ENCODE measurements around the gene HECTD4.
"Not testable (repeated sequence)": the region's sequence is repeated elsewhere in the genome, so short reads cannot be mapped to it uniquely, and the experiment has no call there.

HECTD4 gene

DNA sequence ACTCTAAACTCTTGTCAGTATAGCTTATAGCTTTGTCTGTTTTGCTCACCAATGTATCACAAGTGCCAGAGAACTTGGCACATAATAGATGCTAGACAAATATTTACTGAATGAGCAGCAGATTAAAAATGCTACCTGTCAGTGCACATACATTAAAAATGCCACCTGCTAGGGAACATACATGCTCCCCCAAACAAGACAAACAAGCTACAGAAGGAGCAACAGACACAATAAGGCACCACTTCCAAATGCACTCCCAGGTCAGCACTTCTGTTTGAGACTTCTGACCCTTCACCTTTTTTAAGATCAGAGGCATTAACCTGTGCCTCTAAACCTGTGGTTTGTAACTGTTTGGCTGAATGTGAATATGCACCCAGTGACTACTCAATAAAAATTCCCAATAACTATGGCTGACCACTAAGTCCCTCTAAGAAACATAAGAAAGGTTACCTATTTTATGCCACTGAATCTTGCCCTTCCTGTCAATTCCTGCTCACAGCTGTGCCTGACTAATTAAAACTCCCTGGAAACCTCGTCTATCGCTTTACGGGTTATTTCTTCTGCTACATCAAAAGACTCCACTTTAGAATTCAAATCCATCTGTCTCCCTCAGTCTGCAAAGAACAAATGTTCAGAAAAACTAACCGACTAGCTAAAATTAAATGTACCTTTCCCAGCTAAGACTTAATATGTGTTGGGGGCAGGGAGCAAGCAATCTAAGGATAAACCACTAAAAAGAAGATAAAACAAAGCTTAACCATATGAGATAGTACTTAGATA is 41.0 kb downstream of the HECTD4 start:
- H3K36me3 ChIP-seq (ENCODE audit: insufficient read depth, insufficient read length, low read length): no peaks in the 10 kb centered on the region
- no peak for DNase-seq (ENCODE audit: low read depth, low spot score)
- H3K27me3 ChIP-seq (ENCODE audit: insufficient read depth, insufficient read length): no peaks in the 10 kb centered on the region
- H3K4me3 ChIP-seq (ENCODE audit: insufficient read length, low read depth): no peak overlapping the region
- no peak overlapping the region for H3K9ac ChIP-seq (ENCODE audit: insufficient read length, low read depth)
- H3K9me3 ChIP-seq (ENCODE audit: insufficient read depth, low read length): no peaks in the 10 kb centered on the region
- peaks cover 2% of the 10 kb centered on the region for H3K4me1 ChIP-seq (ENCODE audit: insufficient read depth, insufficient read length)
- TF ChIP-seq SUZ12 (IDR thresholded peaks at IDR 0.05; ENCODE audit: extremely low read depth, insufficient read depth, insufficient read length) (no peak), ZNF274 (IDR thresholded peaks at IDR 0.05; ENCODE audit: low read depth, low read length) (no peak), YY1 (IDR thresholded peaks at IDR 0.05; ENCODE audit: insufficient read depth, insufficient read length) (no peak)

DNA sequence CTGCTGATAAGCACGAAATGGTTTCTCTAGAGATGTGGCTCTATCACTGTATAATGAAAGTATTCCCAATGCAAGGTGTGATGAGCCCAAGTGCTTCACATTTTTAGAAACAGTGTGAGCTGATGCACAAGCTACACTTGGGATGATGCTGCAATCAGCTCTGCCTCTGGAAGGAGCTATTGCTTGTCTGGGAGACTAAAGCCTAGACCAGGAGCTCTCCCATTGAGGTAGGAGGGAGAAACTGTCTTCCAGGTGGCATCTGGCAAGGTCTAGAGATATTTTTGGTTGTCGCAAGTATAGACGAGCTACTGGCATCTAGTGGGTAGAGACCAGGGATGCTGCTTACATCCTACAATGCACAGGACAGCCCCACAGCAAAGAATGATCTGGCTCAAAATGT is 42.0 kb downstream of the HECTD4 start:
- no peak overlapping the region for H3K9ac ChIP-seq (ENCODE audit: insufficient read length, low read depth)
- no peaks in the 10 kb centered on the region for H3K27me3 ChIP-seq (ENCODE audit: insufficient read depth, insufficient read length)
- H3K9me3 ChIP-seq (ENCODE audit: insufficient read depth, low read length): no peaks in the 10 kb centered on the region
- TF ChIP-seq YY1 (IDR thresholded peaks at IDR 0.05; ENCODE audit: insufficient read depth, insufficient read length) (no peak), ZNF274 (IDR thresholded peaks at IDR 0.05; ENCODE audit: low read depth, low read length) (no peak), SUZ12 (IDR thresholded peaks at IDR 0.05; ENCODE audit: extremely low read depth, insufficient read depth, insufficient read length) (no peak)
- peaks cover 2% of the 10 kb centered on the region for H3K4me1 ChIP-seq (ENCODE audit: insufficient read depth, insufficient read length)
- no peaks in the 10 kb centered on the region for H3K36me3 ChIP-seq (ENCODE audit: insufficient read depth, insufficient read length, low read length)
- H3K4me3 ChIP-seq (ENCODE audit: insufficient read length, low read depth): no peak overlapping the region
- no peak for DNase-seq (ENCODE audit: low read depth, low spot score)

GRCh38 chr12:112334999-112335398 is 47.2 kb downstream of the HECTD4 start:
- H3K4me1 ChIP-seq (ENCODE audit: insufficient read depth, insufficient read length); DNase-seq (ENCODE audit: low read depth, low spot score); H3K4me3 ChIP-seq (ENCODE audit: insufficient read length, low read depth); H3K9me3 ChIP-seq (ENCODE audit: insufficient read depth, low read length); H3K9ac ChIP-seq (ENCODE audit: insufficient read length, low read depth); H3K36me3 ChIP-seq (ENCODE audit: insufficient read depth, insufficient read length, low read length); H3K27me3 ChIP-seq (ENCODE audit: insufficient read depth, insufficient read length): not testable (repeated sequence)

DNA sequence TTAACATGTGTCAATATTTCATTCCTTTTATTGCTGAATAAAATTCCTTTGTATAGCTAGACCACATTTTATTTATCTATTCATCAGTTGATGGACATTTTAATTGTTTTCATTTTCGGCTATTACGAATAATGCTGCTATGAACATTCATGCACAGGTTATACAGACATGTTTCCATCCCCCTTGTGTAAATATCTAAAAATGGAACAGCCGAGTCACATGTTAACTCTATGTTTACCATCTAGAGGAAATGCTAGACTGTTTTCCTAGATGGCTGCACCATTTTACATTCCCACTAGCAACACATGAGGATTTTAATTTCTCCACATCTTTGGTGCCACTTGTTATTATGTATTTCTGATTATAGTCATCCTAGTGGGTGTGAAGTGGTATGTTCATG is 49.2 kb downstream of the HECTD4 start:
- Histone ChIP-seq H3K9ac (ENCODE audit: insufficient read length, low read depth) (no peak overlapping the region), H3K4me3 (ENCODE audit: insufficient read length, low read depth) (no peak overlapping the region), H3K36me3 (ENCODE audit: insufficient read depth, insufficient read length, low read length) (no peaks in the 10 kb centered on the region), H3K4me1 (ENCODE audit: insufficient read depth, insufficient read length) (no peaks in the 10 kb centered on the region), H3K9me3 (ENCODE audit: insufficient read depth, low read length) (no peaks in the 10 kb centered on the region), H3K27me3 (ENCODE audit: insufficient read depth, insufficient read length) (no peaks in the 10 kb centered on the region)
- DNase-seq (ENCODE audit: low read depth, low spot score): no peak
- TF ChIP-seq YY1 (IDR thresholded peaks at IDR 0.05; ENCODE audit: insufficient read depth, insufficient read length) (no peak), SUZ12 (IDR thresholded peaks at IDR 0.05; ENCODE audit: extremely low read depth, insufficient read depth, insufficient read length) (no peak), ZNF274 (IDR thresholded peaks at IDR 0.05; ENCODE audit: low read depth, low read length) (no peak)

DNA sequence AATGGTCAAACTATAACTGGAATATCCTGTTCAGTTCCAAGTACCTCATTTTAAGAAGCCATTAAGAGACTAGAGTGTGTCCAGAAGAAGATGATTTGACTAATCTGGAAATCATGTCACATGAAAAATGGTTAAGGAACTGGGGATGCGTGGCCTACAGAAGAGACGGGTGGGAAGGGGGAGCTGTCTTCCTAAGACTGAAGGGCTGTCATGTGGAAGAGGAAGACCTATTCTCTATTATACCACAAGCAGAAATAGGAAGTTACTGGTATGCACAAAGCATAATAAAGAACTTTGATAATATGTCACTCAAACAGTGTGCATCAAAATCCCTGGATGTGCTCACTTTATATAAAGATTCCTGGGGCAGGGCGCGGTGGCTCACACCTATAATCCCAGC is 50.3 kb downstream of the HECTD4 start:
- Histone ChIP-seq H3K36me3 (ENCODE audit: insufficient read depth, insufficient read length, low read length) (no peaks in the 10 kb centered on the region), H3K4me3 (ENCODE audit: insufficient read length, low read depth) (no peak overlapping the region), H3K4me1 (ENCODE audit: insufficient read depth, insufficient read length) (no peaks in the 10 kb centered on the region), H3K9ac (ENCODE audit: insufficient read length, low read depth) (no peak overlapping the region), H3K9me3 (ENCODE audit: insufficient read depth, low read length) (no peaks in the 10 kb centered on the region), H3K27me3 (ENCODE audit: insufficient read depth, insufficient read length) (no peaks in the 10 kb centered on the region)
- no peak for DNase-seq (ENCODE audit: low read depth, low spot score)
- TF ChIP-seq YY1 (IDR thresholded peaks at IDR 0.05; ENCODE audit: insufficient read depth, insufficient read length): no peak
- TF ChIP-seq ZNF274 (IDR thresholded peaks at IDR 0.05; ENCODE audit: low read depth, low read length): no peak
- no peak for TF ChIP-seq SUZ12 (IDR thresholded peaks at IDR 0.05; ENCODE audit: extremely low read depth, insufficient read depth, insufficient read length)

DNA sequence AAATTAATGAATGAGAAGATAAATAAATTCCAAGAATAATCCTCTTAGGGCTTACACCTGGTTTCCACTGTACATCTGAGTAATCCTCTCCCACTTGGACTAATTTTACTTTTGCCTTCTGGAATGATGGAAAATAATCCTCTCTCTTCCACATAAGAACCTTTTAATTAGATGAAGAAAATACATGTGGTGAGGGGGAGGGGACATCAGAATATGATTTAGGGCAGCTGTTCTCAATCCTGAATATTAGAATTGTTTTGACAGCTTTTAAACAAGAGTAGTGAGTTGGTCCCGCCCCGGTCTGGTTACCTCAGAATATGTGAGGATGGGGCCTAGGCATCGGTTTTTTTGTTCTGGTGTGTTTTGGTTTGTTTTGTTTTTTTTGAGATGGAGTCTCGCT is 51.5 kb downstream of the HECTD4 start:
- H3K9me3 ChIP-seq (ENCODE audit: insufficient read depth, low read length): no peaks in the 10 kb centered on the region
- TF ChIP-seq YY1 (IDR thresholded peaks at IDR 0.05; ENCODE audit: insufficient read depth, insufficient read length): no peak
- TF ChIP-seq SUZ12 (IDR thresholded peaks at IDR 0.05; ENCODE audit: extremely low read depth, insufficient read depth, insufficient read length): no peak
- H3K9ac ChIP-seq (ENCODE audit: insufficient read length, low read depth): no peak overlapping the region
- H3K4me3 ChIP-seq (ENCODE audit: insufficient read length, low read depth): no peak overlapping the region
- no peak for DNase-seq (ENCODE audit: low read depth, low spot score)
- no peaks in the 10 kb centered on the region for H3K4me1 ChIP-seq (ENCODE audit: insufficient read depth, insufficient read length)
- H3K36me3 ChIP-seq (ENCODE audit: insufficient read depth, insufficient read length, low read length): no peaks in the 10 kb centered on the region
- no peaks in the 10 kb centered on the region for H3K27me3 ChIP-seq (ENCODE audit: insufficient read depth, insufficient read length)

DNA sequence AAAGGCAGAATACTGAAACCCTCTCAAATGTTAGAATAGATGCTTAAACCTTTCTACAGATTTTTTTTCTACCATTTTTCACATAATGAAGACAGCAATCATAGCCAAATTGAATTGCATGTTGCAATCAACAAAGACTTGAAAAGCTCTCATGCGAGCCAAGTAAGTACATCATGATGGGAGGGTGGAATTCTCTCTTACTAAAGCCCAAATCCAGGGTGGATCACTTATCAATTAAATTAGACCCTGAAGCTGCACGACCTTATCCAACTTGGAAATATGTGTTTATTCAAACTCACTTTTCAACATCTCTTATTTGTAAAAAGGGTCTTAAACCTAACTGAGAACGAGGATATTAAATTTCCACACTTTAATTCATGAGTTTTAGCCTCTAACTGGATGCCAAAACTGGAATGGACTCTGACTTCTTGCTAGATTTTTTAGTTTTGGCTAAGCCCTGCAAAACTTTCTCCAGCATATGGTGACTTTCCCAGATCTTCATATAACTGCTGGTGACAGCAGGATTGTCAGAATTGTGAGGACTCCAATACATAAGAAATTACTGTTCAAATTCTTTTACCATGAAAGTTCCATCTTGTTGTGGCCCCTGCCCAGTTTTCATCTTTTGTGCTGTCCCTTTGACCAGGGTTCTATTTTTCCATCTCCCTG is 53.6 kb downstream of the HECTD4 start:
- DNase-seq (ENCODE audit: low read depth, low spot score): no peak
- Histone ChIP-seq H3K36me3 (ENCODE audit: insufficient read depth, insufficient read length, low read length) (no peaks in the 10 kb centered on the region), H3K27me3 (ENCODE audit: insufficient read depth, insufficient read length) (no peaks in the 10 kb centered on the region), H3K4me3 (ENCODE audit: insufficient read length, low read depth) (no peak overlapping the region), H3K9ac (ENCODE audit: insufficient read length, low read depth) (no peak overlapping the region), H3K9me3 (ENCODE audit: insufficient read depth, low read length) (no peaks in the 10 kb centered on the region), H3K4me1 (ENCODE audit: insufficient read depth, insufficient read length) (no peaks in the 10 kb centered on the region)
- TF ChIP-seq ZNF274 (IDR thresholded peaks at IDR 0.05; ENCODE audit: low read depth, low read length) (no peak), SUZ12 (IDR thresholded peaks at IDR 0.05; ENCODE audit: extremely low read depth, insufficient read depth, insufficient read length) (no peak), YY1 (IDR thresholded peaks at IDR 0.05; ENCODE audit: insufficient read depth, insufficient read length) (no peak)

Data from NT2/D1 (cell line).